OCI-LY7 (cell line): Measurements from ENCODE around the gene NR5A1. TPM values are rescaled to one million over a fixed set of nuclear protein-coding genes. Genes with fewer than 3 reads are reported as not detected.

Experiments
- BruUV-seq: library from RNA; stranded (reverse); fragments of 400-500 nt; replicated peaks from 2 replicates; lab custom pipeline; 2021; lab: Mats Ljungman, UMichigan
- CTCF ChIA-PET: fragments of 300-600 bp; sonication (Branson Sonifier 250); formaldehyde crosslinking; loops from one replicate; lab custom pipeline; 2022; ENCODE audit warnings: antibody characterized with exemption; ENCODE audit not compliant: unreplicated experiment; lab: Charles Lee
- POLR2A ChIA-PET: fragments of 300-600 bp; sonication (Branson Sonifier 250); formaldehyde crosslinking; loops from one replicate; lab custom pipeline; 2022; ENCODE audit warnings: antibody characterized with exemption; lab: Charles Lee
- DNase-seq: peaks from one replicate; pipeline ENCODE4 v3.0.0-alpha.2; 2015; ENCODE audit warnings: low spot score
- H2AFZ ChIP-seq: fragments of 200-600 bp; sonication (generic), shearing (Covaris generic); 2 replicates; pipeline ENCODE4 v1.6.1; 2014; ENCODE audit warnings: mild to moderate bottlenecking, antibody characterized with exemption, low read length, moderate library complexity
- H3K27ac ChIP-seq: fragments of 200-600 bp; sonication (generic); 2 replicates; pipeline ENCODE4 v1.5.1; 2014; ENCODE audit warnings: mixed run types, low read depth, mild to moderate bottlenecking, moderate library complexity, low read length, inconsistent platforms; ENCODE audit not compliant: poor library complexity, severe bottlenecking
- H3K36me3 ChIP-seq: fragments of 200-600 bp; sonication (generic); 2 replicates; pipeline ENCODE4 v1.6.1; 2014; ENCODE audit warnings: mild to moderate bottlenecking, antibody characterized with exemption, low read length, moderate library complexity, mixed read lengths; ENCODE audit not compliant: insufficient read depth
- H3K4me1 ChIP-seq: fragments of 200-600 bp; sonication (generic); 2 replicates; pipeline ENCODE4 v1.5.1; 2014; ENCODE audit warnings: mild to moderate bottlenecking, low read length; ENCODE audit not compliant: insufficient read depth, poor library complexity, severe bottlenecking
- H3K4me2 ChIP-seq: fragments of 200-600 bp; sonication (generic); 2 replicates; pipeline ENCODE4 v1.6.1; 2014; ENCODE audit warnings: mild to moderate bottlenecking, low read length
- H3K4me3 ChIP-seq: fragments of 200-600 bp; sonication (generic); 2 replicates; pipeline ENCODE4 v1.5.1; 2014; ENCODE audit warnings: mild to moderate bottlenecking, low read depth, low read length; ENCODE audit not compliant: poor library complexity, severe bottlenecking
- H3K79me2 ChIP-seq: fragments of 200-600 bp; sonication (generic); 2 replicates; pipeline ENCODE4 v1.6.1; 2016; ENCODE audit warnings: low read depth, mild to moderate bottlenecking, low read length, moderate library complexity, mixed read lengths; ENCODE audit not compliant: insufficient read depth
- H3K9me2 ChIP-seq: fragments of 200-600 bp; sonication (generic); 2 replicates; pipeline ENCODE4 v1.6.1; 2016; ENCODE audit warnings: mild to moderate bottlenecking, low read length, mixed read lengths; ENCODE audit not compliant: insufficient read depth
- H3K9me3 ChIP-seq: fragments of 200-600 bp; sonication (generic); 2 replicates; pipeline ENCODE4 v1.6.1; 2014; ENCODE audit warnings: mild to moderate bottlenecking, mixed run types, low read length, mixed read lengths
- H4K20me1 ChIP-seq: fragments of 200-600 bp; sonication (generic); 2 replicates; pipeline ENCODE4 v1.6.1; 2014; ENCODE audit warnings: mild to moderate bottlenecking, antibody characterized with exemption, low read length, moderate library complexity, mixed read lengths; ENCODE audit not compliant: insufficient read depth
- EZH2phosphoT487 ChIP-seq: fragments of 200-600 bp; sonication (generic); IDR thresholded peaks from 2 replicates; pipeline ENCODE4 v1.6.1; 2018; ENCODE audit warnings: low read depth, borderline replicate concordance, mild to moderate bottlenecking, mixed run types, antibody characterized with exemption, low read length, moderate library complexity, mixed read lengths
- intact Hi-C: fragments of 100-400 bp; cut with micrococcal nuclease; formaldehyde crosslinking; loops from one replicate; pipeline ENCODE4 v1.10.0; 2022; ENCODE audit not compliant: unreplicated experiment
- total RNA-seq, 2 experiments: library from RNA; depleted of rRNA in 1 of 2; stranded (reverse); fragments of >200 nt in 1 of 2; shearing (Covaris generic) in 1 of 2; gene quantifications; 2 replicates each; pipeline ENCODE4 v1.2.3, GENCODE V29; 2014 to 2022
- TF ChIP-seq, protein P1 (sequence below): fragments of 200-600 bp; sonication (generic); conservative IDR thresholded peaks from 2 replicates; pipeline ENCODE4 v1.5.1; 2014; ENCODE audit warnings: mild to moderate bottlenecking, antibody characterized with exemption, low read length, moderate library complexity, mixed read lengths

Gene NR5A1
- total RNA-seq, 2 experiments from 2014 or later = not detected

DNA sequence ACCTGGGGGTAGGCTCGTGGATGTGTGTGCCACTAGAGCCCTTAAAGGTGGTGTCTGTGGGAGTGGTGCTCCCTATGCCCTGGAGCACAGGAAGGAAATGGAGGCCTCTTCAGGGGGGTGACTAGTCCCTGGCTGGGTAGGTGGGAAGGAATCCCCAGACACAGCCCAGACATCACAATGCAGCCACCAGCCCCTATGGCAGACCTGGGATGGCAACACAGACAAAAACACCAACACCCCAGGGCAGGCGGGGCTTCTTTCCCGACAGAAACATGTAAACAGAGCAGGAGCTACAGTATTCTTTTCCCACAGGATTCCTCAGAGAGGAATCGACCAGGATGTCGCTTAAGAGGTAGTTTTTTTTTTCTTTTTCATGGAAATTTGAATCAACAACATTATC is 10.4 kb upstream of the NR5A1 start:
- DNase-seq = no peak
- Histone ChIP-seq H3K4me3 (no peak overlapping the region), H4K20me1 (no peaks in the 10 kb centered on the region), H3K79me2 (no peaks in the 10 kb centered on the region), H3K9me2 (no peaks in the 10 kb centered on the region), H3K4me2 (no peak overlapping the region), H2AFZ (no peak overlapping the region), H3K27ac (no peak overlapping the region), H3K9me3 (no peaks in the 10 kb centered on the region), H3K4me1 (peaks cover 6% of the 10 kb centered on the region), H3K36me3 (peaks cover 11% of the 10 kb centered on the region)
- CTCF ChIA-PET = no interaction called here
- TF ChIP-seq, protein P1, sequence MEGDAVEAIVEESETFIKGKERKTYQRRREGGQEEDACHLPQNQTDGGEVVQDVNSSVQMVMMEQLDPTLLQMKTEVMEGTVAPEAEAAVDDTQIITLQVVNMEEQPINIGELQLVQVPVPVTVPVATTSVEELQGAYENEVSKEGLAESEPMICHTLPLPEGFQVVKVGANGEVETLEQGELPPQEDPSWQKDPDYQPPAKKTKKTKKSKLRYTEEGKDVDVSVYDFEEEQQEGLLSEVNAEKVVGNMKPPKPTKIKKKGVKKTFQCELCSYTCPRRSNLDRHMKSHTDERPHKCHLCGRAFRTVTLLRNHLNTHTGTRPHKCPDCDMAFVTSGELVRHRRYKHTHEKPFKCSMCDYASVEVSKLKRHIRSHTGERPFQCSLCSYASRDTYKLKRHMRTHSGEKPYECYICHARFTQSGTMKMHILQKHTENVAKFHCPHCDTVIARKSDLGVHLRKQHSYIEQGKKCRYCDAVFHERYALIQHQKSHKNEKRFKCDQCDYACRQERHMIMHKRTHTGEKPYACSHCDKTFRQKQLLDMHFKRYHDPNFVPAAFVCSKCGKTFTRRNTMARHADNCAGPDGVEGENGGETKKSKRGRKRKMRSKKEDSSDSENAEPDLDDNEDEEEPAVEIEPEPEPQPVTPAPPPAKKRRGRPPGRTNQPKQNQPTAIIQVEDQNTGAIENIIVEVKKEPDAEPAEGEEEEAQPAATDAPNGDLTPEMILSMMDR = no peak
- no peak for TF ChIP-seq EZH2phosphoT487
- no TSS peak for BruUV-seq
- intact Hi-C loops = no loop called here
- POLR2A ChIA-PET = interaction anchor here (0.8 kb wide), 1 partner anchor 127 kb away, joined by 3 read pairs; no protein-coding TSS in a partner anchor

DNA sequence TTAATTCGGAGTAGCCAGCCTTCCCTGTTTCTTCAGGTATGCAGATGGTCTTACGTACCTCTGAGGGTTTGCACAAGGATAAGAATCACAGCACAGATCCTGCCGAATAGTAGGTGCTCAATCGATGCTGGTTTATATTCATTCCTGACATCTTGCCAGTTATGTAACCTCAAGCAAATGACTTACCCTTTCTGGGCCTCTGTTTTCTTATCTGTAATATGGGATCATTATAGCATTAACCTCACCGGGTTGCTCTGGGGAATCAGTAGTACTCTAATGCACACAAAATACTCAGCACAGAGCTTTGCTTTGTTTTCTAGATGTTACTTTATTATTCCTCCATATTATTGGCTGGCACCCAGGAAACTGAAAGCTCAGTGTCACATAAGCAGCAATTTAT is 7.7 kb upstream of the NR5A1 start:
- H2AFZ ChIP-seq = no peak overlapping the region
- H3K27ac ChIP-seq = no peak overlapping the region
- DNase-seq = no peak
- no peaks in the 10 kb centered on the region for H3K36me3 ChIP-seq
- no peak for TF ChIP-seq EZH2phosphoT487
- TF ChIP-seq, protein P1 = no peak
- H3K79me2 ChIP-seq = no peaks in the 10 kb centered on the region
- ChIA-PET CTCF (no interaction called here), POLR2A (interaction anchor here (1.6 kb wide), 1 partner anchor 8 kb away, joined by 3 read pairs; no protein-coding TSS in a partner anchor)
- no peak overlapping the region for H3K4me3 ChIP-seq
- no peaks in the 10 kb centered on the region for H3K9me3 ChIP-seq
- no TSS peak for BruUV-seq
- no peak overlapping the region for H3K4me2 ChIP-seq
- H3K4me1 ChIP-seq = peaks cover 6% of the 10 kb centered on the region
- H3K9me2 ChIP-seq = no peaks in the 10 kb centered on the region
- intact Hi-C loops = no loop called here
- H4K20me1 ChIP-seq = no peaks in the 10 kb centered on the region

DNA sequence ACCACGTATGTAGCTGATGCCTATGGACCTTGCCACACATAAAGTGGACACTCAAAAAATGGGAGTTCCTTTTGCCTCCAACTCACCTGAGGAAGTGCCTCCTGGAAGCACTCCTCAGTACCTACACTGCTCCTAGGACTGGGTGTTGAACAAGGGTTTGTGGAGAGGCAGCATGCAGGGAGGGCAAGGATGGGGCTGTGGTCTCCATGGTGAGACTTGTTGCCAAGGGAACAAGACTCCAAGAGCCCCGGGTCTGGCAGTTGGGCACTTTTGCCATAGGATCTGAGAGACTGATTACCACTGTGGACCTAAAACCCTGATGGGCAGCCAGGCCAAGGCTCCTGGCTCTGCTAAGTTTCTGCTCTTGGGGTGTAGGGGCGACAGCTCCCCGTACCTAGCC is 6.9 kb upstream of the NR5A1 start:
- no peaks in the 10 kb centered on the region for H3K36me3 ChIP-seq
- no peaks in the 10 kb centered on the region for H3K9me2 ChIP-seq
- ChIA-PET POLR2A (interaction anchor here (1.6 kb wide), 1 partner anchor 9 kb away, joined by 3 read pairs; no protein-coding TSS in a partner anchor), CTCF (no interaction called here)
- no peak for DNase-seq
- H3K27ac ChIP-seq = no peak overlapping the region
- intact Hi-C loops = no loop called here
- no TSS peak for BruUV-seq
- no peak overlapping the region for H3K4me2 ChIP-seq
- TF ChIP-seq EZH2phosphoT487 = no peak
- TF ChIP-seq, protein P1 = no peak
- H3K4me3 ChIP-seq = no peak overlapping the region
- no peaks in the 10 kb centered on the region for H4K20me1 ChIP-seq
- H3K9me3 ChIP-seq = no peaks in the 10 kb centered on the region
- H3K79me2 ChIP-seq = no peaks in the 10 kb centered on the region
- H2AFZ ChIP-seq = no peak overlapping the region
- peaks cover 6% of the 10 kb centered on the region for H3K4me1 ChIP-seq
